ENCODE data around the gene ERICH6B. TPM values are rescaled to one million over a fixed set of nuclear protein-coding genes. Genes with fewer than 3 reads are reported as not detected.

Gene ERICH6B
- total and polyA plus RNA-seq, 2 donors from 2014 or later, result not detected

DNA sequence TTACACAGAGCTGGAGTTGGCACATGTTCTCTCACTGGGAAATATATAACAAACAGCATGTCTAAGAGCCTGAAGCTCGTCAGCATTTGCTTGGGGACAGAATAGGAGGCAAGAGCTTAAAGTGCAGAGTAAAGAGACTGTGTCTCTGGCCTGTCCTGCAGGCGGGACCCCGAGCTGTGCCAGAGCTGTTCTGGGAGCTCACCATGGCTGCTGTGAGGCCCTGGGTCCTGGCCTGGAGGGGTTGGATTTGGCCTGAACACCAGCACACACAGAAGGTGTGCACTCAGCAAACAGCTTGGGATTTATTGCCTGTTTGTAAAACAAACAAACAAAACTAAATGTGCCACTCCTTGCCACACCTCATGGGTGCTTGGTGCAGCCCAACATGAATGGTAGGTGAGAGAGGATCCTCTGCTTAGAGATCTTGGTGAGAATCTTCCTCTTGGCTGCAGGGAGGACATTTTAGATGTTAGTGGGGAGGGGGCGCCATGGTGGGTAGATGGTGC lies 60.9 kb downstream of the ERICH6B start:
- TF ChIP-seq, protein P1, sequence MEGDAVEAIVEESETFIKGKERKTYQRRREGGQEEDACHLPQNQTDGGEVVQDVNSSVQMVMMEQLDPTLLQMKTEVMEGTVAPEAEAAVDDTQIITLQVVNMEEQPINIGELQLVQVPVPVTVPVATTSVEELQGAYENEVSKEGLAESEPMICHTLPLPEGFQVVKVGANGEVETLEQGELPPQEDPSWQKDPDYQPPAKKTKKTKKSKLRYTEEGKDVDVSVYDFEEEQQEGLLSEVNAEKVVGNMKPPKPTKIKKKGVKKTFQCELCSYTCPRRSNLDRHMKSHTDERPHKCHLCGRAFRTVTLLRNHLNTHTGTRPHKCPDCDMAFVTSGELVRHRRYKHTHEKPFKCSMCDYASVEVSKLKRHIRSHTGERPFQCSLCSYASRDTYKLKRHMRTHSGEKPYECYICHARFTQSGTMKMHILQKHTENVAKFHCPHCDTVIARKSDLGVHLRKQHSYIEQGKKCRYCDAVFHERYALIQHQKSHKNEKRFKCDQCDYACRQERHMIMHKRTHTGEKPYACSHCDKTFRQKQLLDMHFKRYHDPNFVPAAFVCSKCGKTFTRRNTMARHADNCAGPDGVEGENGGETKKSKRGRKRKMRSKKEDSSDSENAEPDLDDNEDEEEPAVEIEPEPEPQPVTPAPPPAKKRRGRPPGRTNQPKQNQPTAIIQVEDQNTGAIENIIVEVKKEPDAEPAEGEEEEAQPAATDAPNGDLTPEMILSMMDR (IDR thresholded peaks at IDR 0.05; ENCODE audit: borderline replicate concordance, extremely low read depth, insufficient read depth), result no peak

DNA sequence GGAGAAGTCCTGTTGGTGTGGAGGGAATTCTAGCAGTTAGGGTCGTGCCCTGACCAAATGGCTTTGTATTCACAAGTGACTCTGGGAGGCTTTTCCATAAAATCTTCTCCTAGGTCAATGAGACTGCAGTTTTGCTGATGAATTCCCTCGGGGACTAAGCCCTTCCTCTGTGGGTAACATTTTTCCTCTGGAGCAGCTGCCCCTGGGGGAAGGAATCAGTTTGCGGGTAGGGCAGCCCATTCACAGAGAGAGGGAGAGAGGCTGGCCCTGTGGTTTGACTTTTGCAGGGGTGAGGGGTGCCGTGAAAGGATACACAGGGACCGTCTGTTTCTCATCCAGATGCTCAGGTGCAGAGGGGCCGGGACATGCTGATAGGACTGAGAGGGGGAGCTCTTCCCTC lies 67.3 kb downstream of the ERICH6B start:
- intact Hi-C loops (cut with DNase I), result no loop called here
- H3K27me3 ChIP-seq (ENCODE audit: control insufficient read depth, insufficient read depth, low read length), result no peaks in the 10 kb centered on the region
- H3K9ac ChIP-seq (ENCODE audit: low read length in 3 of 3), result no peak overlapping the region
- H3K27ac ChIP-seq (ENCODE audit: low read depth in 2 of 2, low read length in 2 of 2), result no peak overlapping the region
- TF ChIP-seq, protein P1 (IDR thresholded peaks at IDR 0.05; ENCODE audit: borderline replicate concordance, extremely low read depth, insufficient read depth), result no peak
- H3K4me3 ChIP-seq (ENCODE audit: low read length in 3 of 3), result no peak overlapping the region
- H3K36me3 ChIP-seq (ENCODE audit: control insufficient read depth in 2 of 3, insufficient read depth in 3 of 3, low read length in 3 of 3), result no peaks in the 10 kb centered on the region
- H3K9me3 ChIP-seq (ENCODE audit: control insufficient read depth in 2 of 3, insufficient read depth in 1 of 3, low read length in 3 of 3), result no peaks in the 10 kb centered on the region
- DNase-seq (no peak), FAIRE-seq (no peak)
- no peaks in the 10 kb centered on the region for H3K4me1 ChIP-seq (ENCODE audit: control insufficient read depth in 2 of 3, insufficient read depth in 2 of 3, low read depth in 1 of 3, low read length in 3 of 3)

More for the DNA sequence above, 60.9 kb downstream of the ERICH6B start:
- no peak overlapping the region for H3K4me3 ChIP-seq (ENCODE audit: low read length in 3 of 3)
- intact Hi-C loops (cut with DNase I), result no loop called here
- DNase-seq (no peak), FAIRE-seq (no peak)
- no peaks in the 10 kb centered on the region for H3K9me3 ChIP-seq (ENCODE audit: control insufficient read depth in 2 of 3, insufficient read depth in 1 of 3, low read length in 3 of 3)
- no peak overlapping the region for H3K9ac ChIP-seq (ENCODE audit: low read length in 3 of 3)
- H3K27me3 ChIP-seq (ENCODE audit: control insufficient read depth, insufficient read depth, low read length), result no peaks in the 10 kb centered on the region
- no peaks in the 10 kb centered on the region for H3K36me3 ChIP-seq (ENCODE audit: control insufficient read depth in 2 of 3, insufficient read depth in 3 of 3, low read length in 3 of 3)
- H3K4me1 ChIP-seq (ENCODE audit: control insufficient read depth in 2 of 3, insufficient read depth in 2 of 3, low read depth in 1 of 3, low read length in 3 of 3), result no peaks in the 10 kb centered on the region
- H3K27ac ChIP-seq (ENCODE audit: low read depth in 2 of 2, low read length in 2 of 2), result no peak overlapping the region

DNA sequence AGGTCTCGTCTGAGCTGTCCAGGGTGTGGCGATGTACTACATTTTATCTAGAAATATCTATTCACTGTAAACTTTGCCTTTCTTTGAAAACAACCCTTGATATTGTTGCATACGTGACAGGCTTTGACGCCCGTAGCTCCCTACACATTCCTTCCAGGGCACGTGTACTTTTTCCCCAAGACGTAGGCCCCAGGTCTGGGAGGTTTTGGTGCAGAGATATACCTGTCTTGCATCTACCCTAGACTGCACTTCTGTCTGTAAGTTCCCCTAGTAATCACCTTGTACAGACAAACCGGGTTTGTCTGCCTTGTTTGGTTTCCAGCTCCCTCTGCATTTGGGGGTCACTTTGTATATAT lies 69.2 kb downstream of the ERICH6B start:
- H3K4me1 ChIP-seq (ENCODE audit: control insufficient read depth in 2 of 3, insufficient read depth in 2 of 3, low read depth in 1 of 3, low read length in 3 of 3), result no peaks in the 10 kb centered on the region
- TF ChIP-seq, protein P1 (IDR thresholded peaks at IDR 0.05; ENCODE audit: borderline replicate concordance, extremely low read depth, insufficient read depth), result no peak
- FAIRE-seq (no peak), DNase-seq (no peak)
- no peak overlapping the region for H3K27ac ChIP-seq (ENCODE audit: low read depth in 2 of 2, low read length in 2 of 2)
- H3K27me3 ChIP-seq (ENCODE audit: control insufficient read depth, insufficient read depth, low read length), result no peaks in the 10 kb centered on the region
- no peaks in the 10 kb centered on the region for H3K36me3 ChIP-seq (ENCODE audit: control insufficient read depth in 2 of 3, insufficient read depth in 3 of 3, low read length in 3 of 3)
- H3K9me3 ChIP-seq (ENCODE audit: control insufficient read depth in 2 of 3, insufficient read depth in 1 of 3, low read length in 3 of 3), result no peaks in the 10 kb centered on the region
- no peak overlapping the region for H3K9ac ChIP-seq (ENCODE audit: low read length in 3 of 3)
- intact Hi-C loops (cut with DNase I), result no loop called here
- H3K4me3 ChIP-seq (ENCODE audit: low read length in 3 of 3), result no peak overlapping the region
